ENCODE results near the gene SLC38A5. TPM values are rescaled to one million over a fixed set of nuclear protein-coding genes. Genes with fewer than 3 reads are reported as not detected.
A peak's percentile ranks its signal among the peaks of the same experiment; 100 is the strongest.

SLC38A5 gene
- total and polyA plus RNA-seq, 2 experiments from 2014 or later, result 20.7 to 47.7 TPM

- Histone ChIP-seq H3K27me3 (ENCODE audit: insufficient read depth) (no peaks in the 10 kb centered on the region), H4K20me1 (replicated peaks; ENCODE audit: insufficient read depth) (no peaks in the 10 kb centered on the region), H3K4me3 (no peak overlapping the region), H3F3A (replicated peaks; ENCODE audit: low read depth) (no peaks in the 10 kb centered on the region), H3K4me2 (no peak overlapping the region), H3K79me2 (replicated peaks; ENCODE audit: insufficient read depth) (peaks cover 16% of the 10 kb centered on the region), H3K9me2 (ENCODE audit: insufficient read depth) (no peaks in the 10 kb centered on the region), H3K4me1 (ENCODE audit: insufficient read depth) (peaks cover 4% of the 10 kb centered on the region; the same call in 1 of the 2 replicates), H3K36me3 (ENCODE audit: insufficient read depth) (no peaks in the 10 kb centered on the region), H3K27ac (ENCODE audit: low read depth) (no peak overlapping the region), H2AFZ (no peak overlapping the region)
- peaks cover 15% of the 10 kb centered on the region for H3K27me3 Mint-ChIP-seq (ENCODE audit: insufficient read depth, low read depth, poor library complexity)
- DNase-seq (ENCODE audit: low spot score) (no peak), ATAC-seq (no peak)
- H3K36me3 Mint-ChIP-seq (ENCODE audit: low read depth), result peaks cover 10% of the 10 kb centered on the region
- TF ChIP-seq EZH2 (IDR thresholded peaks at IDR 0.05; ENCODE audit: low read depth, unreplicated experiment) (no peak), ZNF331 (CRISPR knock-in tag; IDR thresholded peaks at IDR 0.05; ENCODE audit: low read depth) (no peak), STAT1 (IDR thresholded peaks at IDR 0.05; ENCODE audit: unreplicated experiment) (no peak), JUNB (IDR thresholded peaks at IDR 0.05; ENCODE audit: unreplicated experiment) (no peak), EZH2phosphoT487 (IDR thresholded peaks at IDR 0.05; ENCODE audit: unreplicated experiment) (no peak)
- TF ChIP-seq, protein P1, sequence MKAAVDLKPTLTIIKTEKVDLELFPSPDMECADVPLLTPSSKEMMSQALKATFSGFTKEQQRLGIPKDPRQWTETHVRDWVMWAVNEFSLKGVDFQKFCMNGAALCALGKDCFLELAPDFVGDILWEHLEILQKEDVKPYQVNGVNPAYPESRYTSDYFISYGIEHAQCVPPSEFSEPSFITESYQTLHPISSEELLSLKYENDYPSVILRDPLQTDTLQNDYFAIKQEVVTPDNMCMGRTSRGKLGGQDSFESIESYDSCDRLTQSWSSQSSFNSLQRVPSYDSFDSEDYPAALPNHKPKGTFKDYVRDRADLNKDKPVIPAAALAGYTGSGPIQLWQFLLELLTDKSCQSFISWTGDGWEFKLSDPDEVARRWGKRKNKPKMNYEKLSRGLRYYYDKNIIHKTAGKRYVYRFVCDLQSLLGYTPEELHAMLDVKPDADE (IDR thresholded peaks at IDR 0.05), result no peak
- TF ChIP-seq, protein P2, sequence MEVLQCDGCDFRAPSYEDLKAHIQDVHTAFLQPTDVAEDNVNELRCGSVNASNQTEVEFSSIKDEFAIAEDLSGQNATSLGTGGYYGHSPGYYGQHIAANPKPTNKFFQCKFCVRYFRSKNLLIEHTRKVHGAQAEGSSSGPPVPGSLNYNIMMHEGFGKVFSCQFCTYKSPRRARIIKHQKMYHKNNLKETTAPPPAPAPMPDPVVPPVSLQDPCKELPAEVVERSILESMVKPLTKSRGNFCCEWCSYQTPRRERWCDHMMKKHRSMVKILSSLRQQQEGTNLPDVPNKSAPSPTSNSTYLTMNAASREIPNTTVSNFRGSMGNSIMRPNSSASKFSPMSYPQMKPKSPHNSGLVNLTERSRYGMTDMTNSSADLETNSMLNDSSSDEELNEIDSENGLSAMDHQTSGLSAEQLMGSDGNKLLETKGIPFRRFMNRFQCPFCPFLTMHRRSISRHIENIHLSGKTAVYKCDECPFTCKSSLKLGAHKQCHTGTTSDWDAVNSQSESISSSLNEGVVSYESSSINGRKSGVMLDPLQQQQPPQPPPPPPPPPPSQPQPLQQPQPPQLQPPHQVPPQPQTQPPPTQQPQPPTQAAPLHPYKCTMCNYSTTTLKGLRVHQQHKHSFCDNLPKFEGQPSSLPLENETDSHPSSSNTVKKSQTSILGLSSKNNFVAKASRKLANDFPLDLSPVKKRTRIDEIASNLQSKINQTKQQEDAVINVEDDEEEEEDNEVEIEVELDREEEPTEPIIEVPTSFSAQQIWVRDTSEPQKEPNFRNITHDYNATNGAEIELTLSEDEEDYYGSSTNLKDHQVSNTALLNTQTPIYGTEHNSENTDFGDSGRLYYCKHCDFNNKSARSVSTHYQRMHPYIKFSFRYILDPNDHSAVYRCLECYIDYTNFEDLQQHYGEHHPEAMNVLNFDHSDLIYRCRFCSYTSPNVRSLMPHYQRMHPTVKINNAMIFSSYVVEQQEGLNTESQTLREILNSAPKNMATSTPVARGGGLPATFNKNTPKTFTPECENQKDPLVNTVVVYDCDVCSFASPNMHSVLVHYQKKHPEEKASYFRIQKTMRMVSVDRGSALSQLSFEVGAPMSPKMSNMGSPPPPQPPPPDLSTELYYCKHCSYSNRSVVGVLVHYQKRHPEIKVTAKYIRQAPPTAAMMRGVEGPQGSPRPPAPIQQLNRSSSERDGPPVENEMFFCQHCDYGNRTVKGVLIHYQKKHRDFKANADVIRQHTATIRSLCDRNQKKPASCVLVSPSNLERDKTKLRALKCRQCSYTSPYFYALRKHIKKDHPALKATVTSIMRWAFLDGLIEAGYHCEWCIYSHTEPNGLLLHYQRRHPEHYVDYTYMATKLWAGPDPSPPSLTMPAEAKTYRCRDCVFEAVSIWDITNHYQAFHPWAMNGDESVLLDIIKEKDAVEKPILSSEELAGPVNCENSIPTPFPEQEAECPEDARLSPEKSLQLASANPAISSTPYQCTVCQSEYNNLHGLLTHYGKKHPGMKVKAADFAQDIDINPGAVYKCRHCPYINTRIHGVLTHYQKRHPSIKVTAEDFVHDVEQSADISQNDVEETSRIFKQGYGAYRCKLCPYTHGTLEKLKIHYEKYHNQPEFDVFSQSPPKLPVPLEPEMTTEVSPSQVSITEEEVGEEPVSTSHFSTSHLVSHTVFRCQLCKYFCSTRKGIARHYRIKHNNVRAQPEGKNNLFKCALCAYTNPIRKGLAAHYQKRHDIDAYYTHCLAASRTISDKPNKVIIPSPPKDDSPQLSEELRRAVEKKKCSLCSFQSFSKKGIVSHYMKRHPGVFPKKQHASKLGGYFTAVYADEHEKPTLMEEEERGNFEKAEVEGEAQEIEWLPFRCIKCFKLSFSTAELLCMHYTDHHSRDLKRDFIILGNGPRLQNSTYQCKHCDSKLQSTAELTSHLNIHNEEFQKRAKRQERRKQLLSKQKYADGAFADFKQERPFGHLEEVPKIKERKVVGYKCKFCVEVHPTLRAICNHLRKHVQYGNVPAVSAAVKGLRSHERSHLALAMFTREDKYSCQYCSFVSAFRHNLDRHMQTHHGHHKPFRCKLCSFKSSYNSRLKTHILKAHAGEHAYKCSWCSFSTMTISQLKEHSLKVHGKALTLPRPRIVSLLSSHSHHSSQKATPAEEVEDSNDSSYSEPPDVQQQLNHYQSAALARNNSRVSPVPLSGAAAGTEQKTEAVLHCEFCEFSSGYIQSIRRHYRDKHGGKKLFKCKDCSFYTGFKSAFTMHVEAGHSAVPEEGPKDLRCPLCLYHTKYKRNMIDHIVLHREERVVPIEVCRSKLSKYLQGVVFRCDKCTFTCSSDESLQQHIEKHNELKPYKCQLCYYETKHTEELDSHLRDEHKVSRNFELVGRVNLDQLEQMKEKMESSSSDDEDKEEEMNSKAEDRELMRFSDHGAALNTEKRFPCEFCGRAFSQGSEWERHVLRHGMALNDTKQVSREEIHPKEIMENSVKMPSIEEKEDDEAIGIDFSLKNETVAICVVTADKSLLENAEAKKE (CRISPR knock-in tag; IDR thresholded peaks at IDR 0.05), result no peak
- TF ChIP-seq, protein P3, sequence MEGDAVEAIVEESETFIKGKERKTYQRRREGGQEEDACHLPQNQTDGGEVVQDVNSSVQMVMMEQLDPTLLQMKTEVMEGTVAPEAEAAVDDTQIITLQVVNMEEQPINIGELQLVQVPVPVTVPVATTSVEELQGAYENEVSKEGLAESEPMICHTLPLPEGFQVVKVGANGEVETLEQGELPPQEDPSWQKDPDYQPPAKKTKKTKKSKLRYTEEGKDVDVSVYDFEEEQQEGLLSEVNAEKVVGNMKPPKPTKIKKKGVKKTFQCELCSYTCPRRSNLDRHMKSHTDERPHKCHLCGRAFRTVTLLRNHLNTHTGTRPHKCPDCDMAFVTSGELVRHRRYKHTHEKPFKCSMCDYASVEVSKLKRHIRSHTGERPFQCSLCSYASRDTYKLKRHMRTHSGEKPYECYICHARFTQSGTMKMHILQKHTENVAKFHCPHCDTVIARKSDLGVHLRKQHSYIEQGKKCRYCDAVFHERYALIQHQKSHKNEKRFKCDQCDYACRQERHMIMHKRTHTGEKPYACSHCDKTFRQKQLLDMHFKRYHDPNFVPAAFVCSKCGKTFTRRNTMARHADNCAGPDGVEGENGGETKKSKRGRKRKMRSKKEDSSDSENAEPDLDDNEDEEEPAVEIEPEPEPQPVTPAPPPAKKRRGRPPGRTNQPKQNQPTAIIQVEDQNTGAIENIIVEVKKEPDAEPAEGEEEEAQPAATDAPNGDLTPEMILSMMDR (conservative IDR thresholded peaks at IDR 0.05; ENCODE audit: low read depth in 2 of 2), result no peak
- no peak overlapping the region; the same call in 2 of the 3 replicates for H3K4me3 Mint-ChIP-seq
- peak overlapping the region; percentile 81 for H3K27ac Mint-ChIP-seq
- no peaks in the 10 kb centered on the region; the same call in none of the 3 replicates for H3K9me3 Mint-ChIP-seq
- H3K4me1 Mint-ChIP-seq, result peaks cover 47% of the 10 kb centered on the region
These were observed 1.4 kb upstream of the SLC38A5 start for GRCh38 chrX:48471504-48471903.
